Measurements from ENCODE around the gene SBF2.

SBF2 gene

GRCh38 chr11:9806946-9807687, 486.9 kb downstream of the SBF2 start:
- DNase-seq (ENCODE audit: low read depth): no peak

GRCh38 chr11:9804419-9804902, 489.6 kb downstream of the SBF2 start:
- DNase-seq (ENCODE audit: low read depth): no peak

GRCh38 chr11:9803685-9804418, 490.2 kb downstream of the SBF2 start:
- DNase-seq (ENCODE audit: low read depth): no peak

- peak; percentile 69 for DNase-seq (ENCODE audit: low read depth)
Measured at GRCh38 chr11:9802291-9802861, 491.6 kb downstream of the SBF2 start.

- DNase-seq (ENCODE audit: low read depth): peak; percentile 60
Measured at GRCh38 chr11:9799886-9800285, 494.1 kb downstream of the SBF2 start.

GRCh38 chr11:9797300-9797699, 496.7 kb downstream of the SBF2 start:
- no peak for DNase-seq (ENCODE audit: low read depth)

GRCh38 chr11:9796854-9797253, 497.2 kb downstream of the SBF2 start:
- no peak for DNase-seq (ENCODE audit: low read depth)

- DNase-seq (ENCODE audit: low read depth): no peak
Measured at GRCh38 chr11:9796266-9796665, 497.8 kb downstream of the SBF2 start.

GRCh38 chr11:9790703-9791102, 503.3 kb downstream of the SBF2 start:
- DNase-seq (ENCODE audit: low read depth): no peak

GRCh38 chr11:9789910-9790309, 504.1 kb downstream of the SBF2 start:
- no peak for DNase-seq (ENCODE audit: low read depth)

GRCh38 chr11:9787981-9788521, 506.0 kb downstream of the SBF2 start:
- peak; percentile 81 for DNase-seq (ENCODE audit: low read depth)

GRCh38 chr11:9787260-9787659, 506.8 kb downstream of the SBF2 start:
- peak; percentile 59 for DNase-seq (ENCODE audit: low read depth)

GRCh38 chr11:9784602-9785315, 509.3 kb downstream of the SBF2 start:
- no peak for DNase-seq (ENCODE audit: low read depth)

- no peak for DNase-seq (ENCODE audit: low read depth)
Measured at GRCh38 chr11:9783986-9784385, 510.0 kb downstream of the SBF2 start.

GRCh38 chr11:9780929-9781328, 513.1 kb downstream of the SBF2 start:
- no peak for DNase-seq (ENCODE audit: low read depth)

- DNase-seq (ENCODE audit: low read depth): no peak
Measured at GRCh38 chr11:9777525-9777924, 516.5 kb downstream of the SBF2 start.

- DNase-seq (ENCODE audit: low read depth): no peak
Measured at GRCh38 chr11:9777066-9777465, 517.0 kb downstream of the SBF2 start.

GRCh38 chr11:9776203-9776602, 517.8 kb downstream of the SBF2 start:
- no peak for DNase-seq (ENCODE audit: low read depth)

- no peak for DNase-seq (ENCODE audit: low read depth)
Measured at GRCh38 chr11:9775398-9775779, 518.6 kb downstream of the SBF2 start.

- peak; percentile 98 for DNase-seq (ENCODE audit: low read depth)
Measured at GRCh38 chr11:9774591-9775397, 519.2 kb downstream of the SBF2 start.

GRCh38 chr11:9774109-9774508, 519.9 kb downstream of the SBF2 start:
- no peak for DNase-seq (ENCODE audit: low read depth)
